ENCODE measurements around the gene IGFLR1.
A peak's percentile ranks its signal among the peaks of the same experiment; 100 is the strongest.

GRCh38 chr19:35741203-35741515 is 1.1 kb downstream of the IGFLR1 start:
- TF ChIP-seq, protein P1, sequence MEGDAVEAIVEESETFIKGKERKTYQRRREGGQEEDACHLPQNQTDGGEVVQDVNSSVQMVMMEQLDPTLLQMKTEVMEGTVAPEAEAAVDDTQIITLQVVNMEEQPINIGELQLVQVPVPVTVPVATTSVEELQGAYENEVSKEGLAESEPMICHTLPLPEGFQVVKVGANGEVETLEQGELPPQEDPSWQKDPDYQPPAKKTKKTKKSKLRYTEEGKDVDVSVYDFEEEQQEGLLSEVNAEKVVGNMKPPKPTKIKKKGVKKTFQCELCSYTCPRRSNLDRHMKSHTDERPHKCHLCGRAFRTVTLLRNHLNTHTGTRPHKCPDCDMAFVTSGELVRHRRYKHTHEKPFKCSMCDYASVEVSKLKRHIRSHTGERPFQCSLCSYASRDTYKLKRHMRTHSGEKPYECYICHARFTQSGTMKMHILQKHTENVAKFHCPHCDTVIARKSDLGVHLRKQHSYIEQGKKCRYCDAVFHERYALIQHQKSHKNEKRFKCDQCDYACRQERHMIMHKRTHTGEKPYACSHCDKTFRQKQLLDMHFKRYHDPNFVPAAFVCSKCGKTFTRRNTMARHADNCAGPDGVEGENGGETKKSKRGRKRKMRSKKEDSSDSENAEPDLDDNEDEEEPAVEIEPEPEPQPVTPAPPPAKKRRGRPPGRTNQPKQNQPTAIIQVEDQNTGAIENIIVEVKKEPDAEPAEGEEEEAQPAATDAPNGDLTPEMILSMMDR (IDR thresholded peaks at IDR 0.05; ENCODE audit: extremely low read depth in 1 of 2, insufficient read depth in 1 of 2, low read depth in 1 of 2, low read length in 2 of 2), result peak in 1 of 2 donors; percentile 19
- TF ChIP-seq POLR2AphosphoS5 (IDR thresholded peaks at IDR 0.05; ENCODE audit: insufficient read depth, low read depth, low read length) (no peak), JUN (IDR thresholded peaks at IDR 0.05; ENCODE audit: borderline replicate concordance, insufficient read depth, insufficient read length, low read depth) (no peak), POLR2A (IDR thresholded peaks at IDR 0.05; ENCODE audit: low read depth, low read length) (no peak), GATA2 (IDR thresholded peaks at IDR 0.05; ENCODE audit: insufficient read depth, insufficient read length, low read depth, low read length) (no peak), EZH2 (IDR thresholded peaks at IDR 0.05; ENCODE audit: borderline replicate concordance, low read depth, low read length, severe bottlenecking) (no peak), MAX (IDR thresholded peaks at IDR 0.05; ENCODE audit: insufficient read depth, insufficient read length) (no peak)
